Right lobe of liver (tissue), 4 donors: ENCODE measurements around the gene GATA2.

Experiments used
- CTCF ChIP-seq, 4 donors: fragments of 200-600 bp in 3 of 4; fragments of 450-650 bp in 1 of 4; IDR thresholded peaks; one replicate each; pipeline versions ENCODE4 v1.5.1 to v1.8.0; 2016 to 2022; ENCODE audit warnings: antibody characterized with exemption in 4 of 4, mild to moderate bottlenecking in 2 of 4
- POLR2A ChIP-seq: fragments of 450-650 bp; IDR thresholded peaks from one replicate; pipeline ENCODE4 v1.6.1; 2017; ENCODE audit warnings: antibody characterized with exemption, mild to moderate bottlenecking
- donor health status: DM: no; HTN: no; CAD: no.
- donor health status: DM: no; HTN: no; CAD: no.
- donor health status: DM: no; HTN: yes; CAD: no.

GRCh38 chr3:128435561-128435960 lies 57.4 kb downstream of the GATA2 start:
- TF ChIP-seq CTCF (IDR thresholded peaks at IDR 0.05) (no peak), POLR2A (no peak)
